Thyroid gland (tissue), 4 donors: ENCODE data around the gene CDK5RAP3. TPM values are rescaled to one million over a fixed set of nuclear protein-coding genes. Genes with fewer than 3 reads are reported as not detected.

Experiments used
- DNase-seq, 2 donors: peaks; one replicate each; pipeline ENCODE4 v3.0.0-alpha.2; 2019
- H3K27ac ChIP-seq, 3 donors: fragments of 200-600 bp; sonication (generic); 1 replicate in 2 of 3; 2 replicates in 1 of 3; pipeline ENCODE4 v1.5.1; 2016 to 2019; ENCODE audit warnings: mild to moderate bottlenecking in 1 of 3, moderate library complexity in 1 of 3
- H3K27me3 ChIP-seq: fragments of 200-600 bp; sonication (generic); one replicate; pipeline ENCODE4 v1.5.1; 2019
- H3K36me3 ChIP-seq, 2 donors: fragments of 200-600 bp; sonication (generic); one replicate each; pipeline ENCODE4 v1.5.1; 2016 to 2019
- H3K4me1 ChIP-seq, 2 donors: fragments of 200-600 bp; sonication (generic); one replicate each; pipeline ENCODE4 v1.5.1; 2017 to 2019
- H3K4me3 ChIP-seq, 3 donors: fragments of 200-600 bp; sonication (generic); replicated peaks in 1 of 3; 1 replicate in 2 of 3; 2 replicates in 1 of 3; pipeline ENCODE4 v1.5.1; 2016; ENCODE audit warnings: mild to moderate bottlenecking in 1 of 3
- H3K9me3 ChIP-seq: fragments of 200-600 bp; sonication (generic); one replicate; pipeline ENCODE4 v1.5.1; 2017
- CTCF ChIP-seq, 6 experiments: fragments of 200-600 bp in 3 of 6; fragments of 450-650 bp in 3 of 6; sonication (generic) in 3 of 6; IDR thresholded peaks; one replicate each; pipeline ENCODE4 v1.5.1; 2016 to 2019; ENCODE audit warnings: antibody characterized with exemption in 6 of 6, mild to moderate bottlenecking in 2 of 6, inconsistent platforms in 1 of 6, moderate library complexity in 1 of 6
- POLR2A ChIP-seq, 2 donors: fragments of 450-650 bp; IDR thresholded peaks; one replicate each; pipeline ENCODE4 v1.6.1; 2017; ENCODE audit warnings: antibody characterized with exemption in 2 of 2, mild to moderate bottlenecking in 2 of 2, moderate library complexity in 1 of 2
- WGBS, 2 donors: methylation state at CpG; one replicate each; pipeline ENCODE4 v1.1.5; 2017; 5-methylcytosine and 5-hydroxymethylcytosine counted together
- intact Hi-C: fragments of 100-400 bp; cut with DNase I; formaldehyde crosslinking; loops from one replicate; pipeline ENCODE4 v1.15.1; 2023
- total RNA-seq, 4 donors: library from RNA; depleted of rRNA; stranded (reverse); fragments of >200 nt; gene quantifications; one replicate each; pipeline ENCODE4 v1.2.3, GENCODE V29; 2016

Gene CDK5RAP3
- total RNA-seq, 4 donors from 2014 or later, result 165 to 221 (median 193) TPM

GRCh38 chr17:47957591-47958490 is 13.1 kb upstream of the CDK5RAP3 start, which contains the start of gene PRR15L:
PRR15L (minus strand) TSS chr17:47957883; CDS start chr17:47953234, 4,649 bp downstream.
- H3K27me3 ChIP-seq, result no peaks in the 10 kb centered on the region
- intact Hi-C loops, result no loop called here
- H3K36me3 ChIP-seq, result no peaks in the 10 kb centered on the region
- no peaks in the 10 kb centered on the region for H3K9me3 ChIP-seq
- H3K4me1 ChIP-seq, result peaks cover 26 to 35% of the 10 kb centered on the region in 2 donors
- H3K4me3 ChIP-seq, result peak within 1 kb of the TSS; percentile 56 to 59 (median 57)
- peak; percentile 92 to 93 for DNase-seq
- peak; percentile 66 to 98 for TF ChIP-seq POLR2A (IDR thresholded peaks at IDR 0.05)
- peak in 1 of 6 experiments; percentile 17 for TF ChIP-seq CTCF (IDR thresholded peaks at IDR 0.05)
- WGBS, 2 donors, result 10 to 18% methylated on average over 14 to 16 of the region's 16 CpGs
- H3K27ac ChIP-seq, result peak within 1 kb of the TSS; percentile 92 to 97 (median 96)

- no peak for TF ChIP-seq POLR2A (IDR thresholded peaks at IDR 0.05)
- TF ChIP-seq CTCF (IDR thresholded peaks at IDR 0.05), result no peak
- intact Hi-C loops, result no loop called here
- H3K36me3 ChIP-seq, result no peaks in the 10 kb centered on the region
- no peak overlapping the region for H3K4me3 ChIP-seq
- no peak overlapping the region for H3K27ac ChIP-seq
- no peak for DNase-seq
- H3K4me1 ChIP-seq, result peaks cover 10 to 16% of the 10 kb centered on the region in 2 donors
- no peaks in the 10 kb centered on the region for H3K9me3 ChIP-seq
- WGBS, 2 donors, result 82 to 83% methylated on average over 8 of the region's 8 CpGs
- H3K27me3 ChIP-seq, result no peaks in the 10 kb centered on the region
Measured at GRCh38 chr17:47959825-47960655, 10.9 kb upstream of the CDK5RAP3 start.

GRCh38 chr17:47961406-47961805 is 9.5 kb upstream of the CDK5RAP3 start:
- WGBS, 2 donors, result 89 to 93% methylated on average over 6 of the region's 6 CpGs
- intact Hi-C loops, result no loop called here
- peaks cover 10 to 13% of the 10 kb centered on the region in 2 donors for H3K4me1 ChIP-seq
- H3K27me3 ChIP-seq, result no peaks in the 10 kb centered on the region
- TF ChIP-seq POLR2A (IDR thresholded peaks at IDR 0.05) (no peak), CTCF (IDR thresholded peaks at IDR 0.05) (no peak)
- H3K4me3 ChIP-seq, result no peak overlapping the region
- H3K9me3 ChIP-seq, result no peaks in the 10 kb centered on the region
- no peak overlapping the region for H3K27ac ChIP-seq
- no peak for DNase-seq
- H3K36me3 ChIP-seq, result no peaks in the 10 kb centered on the region

GRCh38 chr17:47962901-47963300 is 8.0 kb upstream of the CDK5RAP3 start:
- H3K4me3 ChIP-seq, result no peak overlapping the region
- no peaks in the 10 kb centered on the region for H3K9me3 ChIP-seq
- no peak overlapping the region for H3K27ac ChIP-seq
- intact Hi-C loops, result no loop called here
- no peaks in the 10 kb centered on the region for H3K36me3 ChIP-seq
- WGBS, 2 donors, result 96 to 98% methylated on average over 3 of the region's 3 CpGs
- no peak for DNase-seq
- peaks cover 9 to 15% of the 10 kb centered on the region in 2 donors for H3K4me1 ChIP-seq
- H3K27me3 ChIP-seq, result no peaks in the 10 kb centered on the region
- TF ChIP-seq POLR2A (IDR thresholded peaks at IDR 0.05) (no peak), CTCF (IDR thresholded peaks at IDR 0.05) (no peak)
